GM18526 (cell line): ENCODE data around the gene ZNF77.

Source experiments
- POLR2A ChIP-seq: IDR thresholded peaks from 3 replicates; pipeline ENCODE4 v1.6.1; 2011; ENCODE audit not compliant: insufficient read length; ENCODE audit errors: extremely low read depth

ZNF77 gene

DNA sequence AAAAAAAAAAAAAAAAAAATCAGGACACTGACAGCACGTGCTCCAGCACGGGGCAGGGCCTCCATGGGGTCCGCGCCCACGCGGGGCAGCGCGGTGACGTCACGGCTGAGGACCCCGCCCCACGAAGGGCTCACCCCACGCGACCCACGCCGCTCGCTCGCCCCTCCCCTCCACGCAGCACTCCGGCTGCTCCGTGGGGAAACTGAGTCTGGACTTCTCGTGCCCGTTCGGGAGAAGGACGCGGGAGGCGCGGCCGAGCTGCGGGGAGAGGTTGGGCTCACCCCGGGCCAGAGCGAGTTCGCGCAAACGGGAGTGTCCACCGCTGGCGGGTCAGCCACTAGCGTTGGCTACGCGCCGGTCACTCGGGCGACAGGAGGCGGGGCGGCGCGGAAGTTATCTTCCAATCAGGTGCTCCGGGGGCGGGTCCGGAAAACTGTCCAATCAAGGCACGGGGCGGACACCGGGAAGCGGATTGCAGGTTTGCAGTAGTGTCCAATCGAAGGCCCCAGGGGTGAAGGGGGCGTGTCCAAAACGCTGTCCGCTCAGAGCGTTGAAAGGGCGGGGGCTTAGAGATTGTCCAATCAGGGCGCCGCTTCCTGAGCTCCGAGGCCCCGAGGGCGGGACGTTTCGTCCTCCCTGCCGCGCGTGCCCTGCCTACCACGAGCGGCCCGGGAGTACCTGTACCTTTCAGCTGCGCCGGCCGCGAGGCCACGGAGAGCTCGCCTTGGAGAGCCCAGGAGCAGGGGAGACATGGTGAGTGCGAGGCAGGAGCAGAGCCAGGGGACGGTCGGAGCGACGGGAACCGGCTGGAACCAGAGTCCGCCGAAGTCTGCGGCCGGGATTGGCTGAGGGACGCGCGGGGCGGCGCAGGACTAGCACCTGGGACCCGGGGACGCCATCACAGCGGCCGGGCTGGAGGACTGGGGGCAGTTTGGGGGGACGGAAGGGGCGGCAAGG is 44.2 kb downstream of the ZNF77 start, which contains the start of gene ZNF57:
TSS of gene ZNF57 (plus strand) at position 633 of the 957 bp plus-strand sequence. CDS start at position 751, 118 bp downstream.
- TF ChIP-seq POLR2A = peak; percentile 71

DNA sequence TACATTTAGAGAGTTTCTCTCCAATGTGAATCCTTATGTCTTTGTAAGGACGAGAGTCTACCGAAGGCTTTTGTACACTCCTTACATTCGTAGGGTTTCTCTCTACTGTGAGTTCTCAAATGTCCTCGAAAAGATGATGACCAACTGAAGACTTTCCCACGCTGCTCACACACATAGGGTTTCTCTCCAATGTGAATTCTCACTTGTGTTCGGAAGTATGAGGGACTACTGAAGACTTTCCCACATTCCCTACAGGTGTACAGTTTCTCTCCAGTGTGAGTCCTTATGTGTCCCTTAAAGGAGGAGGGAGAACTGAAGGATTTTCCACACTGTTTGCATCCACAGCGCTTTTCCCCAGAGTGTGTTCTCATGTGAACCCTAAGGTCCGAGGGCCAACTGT is 48.1 kb downstream of the ZNF77 start:
- no peak for TF ChIP-seq POLR2A

DNA sequence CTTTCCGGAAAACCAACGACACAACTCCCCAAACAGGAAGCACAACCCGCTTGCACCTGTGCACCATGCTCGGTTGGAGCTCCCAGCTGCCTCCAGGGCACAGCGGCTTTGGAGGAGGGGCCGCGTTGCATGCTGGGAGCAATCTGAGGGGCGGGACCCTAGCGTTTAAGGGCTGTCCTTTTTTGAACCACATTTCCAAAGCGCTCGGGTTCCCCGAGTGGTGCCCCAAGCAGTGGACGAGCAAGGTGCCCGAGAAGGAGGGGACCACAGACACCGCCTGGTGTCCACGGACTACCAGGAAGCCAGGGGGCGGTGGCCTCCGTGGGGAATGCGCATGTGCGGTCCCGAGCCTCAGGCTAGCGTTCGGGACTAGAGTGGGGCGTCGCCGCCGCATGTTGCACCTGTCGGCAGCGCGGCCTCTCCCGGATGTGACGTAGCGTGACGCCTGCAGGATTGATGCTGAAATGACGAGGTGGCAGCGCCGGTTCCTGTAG is 56.0 kb downstream of the ZNF77 start:
- peak; percentile 41 for TF ChIP-seq POLR2A

DNA sequence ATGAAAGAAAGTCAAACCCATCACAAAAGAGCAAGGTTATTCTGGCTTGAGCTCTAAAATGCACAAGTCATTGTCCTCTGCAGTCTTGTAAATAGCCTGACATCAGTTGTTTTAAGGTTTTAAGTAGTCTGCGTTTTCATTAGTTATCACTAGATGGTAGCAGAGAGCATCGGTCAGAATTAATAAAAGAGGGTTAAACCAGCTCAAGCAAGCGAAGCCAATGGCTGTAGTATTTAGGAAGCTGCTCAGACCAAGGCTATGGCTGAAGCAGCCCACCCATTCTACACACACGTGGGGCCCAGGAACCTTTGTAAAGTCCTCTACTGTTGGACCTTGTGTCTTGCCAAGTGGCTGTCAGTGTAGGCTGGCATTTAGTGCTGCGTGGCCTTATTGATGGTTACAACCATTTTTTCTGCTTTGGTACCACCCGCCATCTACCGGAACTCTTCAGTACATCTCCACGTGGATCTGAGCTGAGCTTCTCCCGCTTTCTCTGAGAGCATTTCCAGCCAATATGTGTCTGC is 57.3 kb downstream of the ZNF77 start:
- no peak for TF ChIP-seq POLR2A

DNA sequence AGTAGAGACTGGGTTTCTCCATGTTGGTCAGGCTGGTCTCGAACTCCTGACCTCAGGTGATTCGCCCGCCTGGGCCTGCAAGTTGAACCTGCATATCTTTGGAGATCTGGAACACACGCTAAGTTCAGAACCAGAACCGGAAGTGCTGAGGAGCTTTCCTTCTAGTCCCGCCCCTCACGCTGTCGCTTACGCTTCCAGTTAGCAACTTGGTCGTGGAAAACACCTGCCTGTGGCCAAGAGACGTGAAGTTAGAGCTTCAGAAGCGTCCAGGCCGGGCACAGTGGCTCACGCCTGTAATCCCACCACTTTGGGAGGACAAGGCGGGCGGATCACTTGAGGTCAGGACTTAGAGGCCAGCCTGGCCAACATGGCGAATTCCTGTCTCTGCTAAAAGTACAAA is 59.0 kb downstream of the ZNF77 start:
- no peak for TF ChIP-seq POLR2A

DNA sequence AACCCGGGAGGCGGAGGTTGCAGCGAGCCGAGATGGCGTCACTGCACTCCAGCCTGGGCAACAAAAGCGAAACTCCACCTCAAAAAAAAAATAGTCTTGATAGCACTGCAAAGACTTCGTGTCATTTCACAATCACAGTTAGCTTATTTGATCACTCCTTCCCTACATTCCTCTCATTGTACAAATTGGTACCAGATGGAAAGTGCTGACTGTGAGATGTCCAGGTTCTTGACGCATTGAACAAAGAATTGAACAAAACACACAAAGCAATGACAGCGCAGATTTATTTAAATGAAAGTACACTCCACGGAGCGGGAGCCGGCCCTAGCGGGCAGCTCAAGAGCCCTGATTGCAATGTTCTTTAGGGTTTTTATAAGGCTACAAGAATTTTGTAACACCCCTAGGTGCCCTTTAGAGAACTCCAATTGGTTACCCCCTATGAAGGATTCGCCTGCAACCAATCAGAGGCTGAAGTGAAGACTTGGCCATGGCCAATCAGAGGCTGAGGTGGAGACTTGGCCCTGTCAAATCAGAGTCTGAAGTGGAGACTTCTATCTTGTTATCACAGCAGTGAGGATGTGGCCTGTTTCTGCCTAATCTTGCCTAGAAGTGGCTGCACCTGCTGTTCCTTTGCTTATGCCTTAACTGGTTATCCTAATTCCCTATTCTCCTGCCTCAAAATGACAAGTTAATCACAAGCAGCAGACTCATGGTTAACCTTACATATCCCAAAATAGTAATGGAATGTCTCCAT is 60.9 kb downstream of the ZNF77 start:
- no peak for TF ChIP-seq POLR2A
